GM20431 (cell line): Measurements from ENCODE around the gene ALPP.
"Not testable (repeated sequence)": the region's sequence is repeated elsewhere in the genome, so short reads cannot be mapped to it uniquely, and the experiment has no call there.

Experiments
- in situ Hi-C: fragments of 300-500 bp; cut with MseI, MboI; formaldehyde crosslinking; loops from one replicate; pipeline ENCODE4 v1.15.0; 2020; ENCODE audit warnings: low sequenced_read_pairs; ENCODE audit not compliant: unreplicated experiment

Gene ALPP

DNA sequence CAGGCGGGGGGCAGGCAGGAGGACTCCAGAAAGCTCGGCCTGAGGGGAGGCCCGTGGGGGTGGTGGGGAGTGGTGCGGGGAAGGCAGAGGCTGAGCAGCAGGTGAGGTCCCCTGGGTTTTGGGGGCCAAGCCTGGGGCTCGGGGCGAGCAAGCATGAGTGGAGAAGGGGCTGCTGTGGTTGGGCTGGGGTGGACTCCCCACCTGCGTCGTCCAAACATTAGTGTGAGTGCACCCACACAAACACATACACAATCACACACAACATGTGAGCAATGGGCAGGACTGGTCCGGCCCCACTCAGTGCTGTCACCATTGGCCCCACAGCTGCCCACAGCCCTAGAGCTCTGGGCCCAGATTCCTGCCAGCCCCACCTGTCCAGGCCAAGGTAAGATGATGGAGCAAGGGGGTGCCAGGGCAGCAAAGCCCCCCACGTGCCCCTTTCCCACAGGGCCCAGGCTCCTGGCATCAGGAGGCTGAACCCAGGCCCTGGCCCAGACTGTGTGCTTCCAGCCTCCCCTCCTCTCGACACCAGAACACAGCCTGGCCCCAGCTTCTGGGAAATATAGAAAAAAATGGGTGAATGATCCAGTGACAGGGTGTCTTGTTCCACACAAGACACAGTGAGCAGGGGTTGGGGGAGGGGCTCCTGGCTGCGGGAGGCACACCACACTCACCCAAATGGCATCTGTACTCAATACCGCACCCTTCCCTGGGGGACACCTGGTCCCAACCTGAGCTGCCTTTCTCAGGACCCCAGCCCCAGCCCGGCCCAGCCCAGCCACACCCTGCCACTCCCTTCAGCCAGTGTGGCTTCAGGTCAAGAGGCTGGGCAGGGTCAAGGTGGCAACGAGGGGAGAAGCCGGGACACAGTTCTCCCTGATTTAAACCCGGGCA lies 463 bp upstream of the ALPP start:
- in situ Hi-C loops = no loop called here

DNA sequence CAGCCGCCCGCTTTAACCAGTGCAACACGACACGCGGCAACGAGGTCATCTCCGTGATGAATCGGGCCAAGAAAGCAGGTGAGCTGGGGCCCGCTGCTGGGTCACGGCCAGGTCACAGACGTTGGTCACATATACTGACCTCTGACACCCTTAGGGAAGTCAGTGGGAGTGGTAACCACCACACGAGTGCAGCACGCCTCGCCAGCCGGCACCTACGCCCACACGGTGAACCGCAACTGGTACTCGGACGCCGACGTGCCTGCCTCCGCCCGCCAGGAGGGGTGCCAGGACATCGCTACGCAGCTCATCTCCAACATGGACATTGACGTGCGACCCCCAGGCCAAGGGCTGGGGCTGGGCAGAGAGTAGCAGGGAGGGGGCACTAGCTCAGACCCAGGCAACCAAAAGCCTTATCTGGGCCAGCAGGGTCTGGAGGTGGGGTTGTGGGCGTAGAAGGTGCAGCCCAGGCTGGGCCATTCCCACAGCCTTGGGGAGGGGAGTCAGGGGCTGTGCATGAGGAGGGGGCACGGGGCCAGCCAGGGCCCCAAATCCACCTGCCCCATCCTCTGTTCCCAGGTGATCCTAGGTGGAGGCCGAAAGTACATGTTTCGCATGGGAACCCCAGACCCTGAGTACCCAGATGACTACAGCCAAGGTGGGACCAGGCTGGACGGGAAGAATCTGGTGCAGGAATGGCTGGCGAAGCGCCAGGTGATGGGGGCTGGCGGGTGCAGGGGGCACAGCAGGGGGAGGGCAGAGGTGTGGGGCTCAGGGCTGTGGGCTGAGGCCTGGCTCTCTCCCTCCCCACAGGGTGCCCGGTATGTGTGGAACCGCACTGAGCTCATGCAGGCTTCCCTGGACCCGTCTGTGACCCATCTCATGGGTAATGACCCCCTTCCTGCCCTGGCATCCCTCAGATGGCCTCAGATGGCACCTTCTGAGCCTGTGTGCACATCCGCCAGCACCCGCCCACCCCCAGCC lies 1.3 kb downstream of the ALPP start:
- in situ Hi-C loops = not testable (repeated sequence)

DNA sequence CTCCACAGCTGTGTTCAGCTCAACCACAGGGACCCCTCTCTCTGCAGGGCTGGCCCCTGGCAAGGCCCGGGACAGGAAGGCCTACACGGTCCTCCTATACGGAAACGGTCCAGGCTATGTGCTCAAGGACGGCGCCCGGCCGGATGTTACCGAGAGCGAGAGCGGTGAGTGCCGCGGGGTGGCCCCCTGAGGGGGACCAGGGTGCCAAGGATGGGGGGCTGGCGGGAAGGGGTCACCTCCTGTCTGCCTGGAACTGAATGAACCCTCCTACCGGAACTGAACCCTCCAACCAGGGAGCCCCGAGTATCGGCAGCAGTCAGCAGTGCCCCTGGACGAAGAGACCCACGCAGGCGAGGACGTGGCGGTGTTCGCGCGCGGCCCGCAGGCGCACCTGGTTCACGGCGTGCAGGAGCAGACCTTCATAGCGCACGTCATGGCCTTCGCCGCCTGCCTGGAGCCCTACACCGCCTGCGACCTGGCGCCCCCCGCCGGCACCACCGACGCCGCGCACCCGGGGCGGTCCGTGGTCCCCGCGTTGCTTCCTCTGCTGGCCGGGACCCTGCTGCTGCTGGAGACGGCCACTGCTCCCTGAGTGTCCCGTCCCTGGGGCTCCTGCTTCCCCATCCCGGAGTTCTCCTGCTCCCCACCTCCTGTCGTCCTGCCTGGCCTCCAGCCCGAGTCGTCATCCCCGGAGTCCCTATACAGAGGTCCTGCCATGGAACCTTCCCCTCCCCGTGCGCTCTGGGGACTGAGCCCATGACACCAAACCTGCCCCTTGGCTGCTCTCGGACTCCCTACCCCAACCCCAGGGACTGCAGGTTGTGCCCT lies 2.9 kb downstream of the ALPP start:
- in situ Hi-C loops = not testable (repeated sequence)

DNA sequence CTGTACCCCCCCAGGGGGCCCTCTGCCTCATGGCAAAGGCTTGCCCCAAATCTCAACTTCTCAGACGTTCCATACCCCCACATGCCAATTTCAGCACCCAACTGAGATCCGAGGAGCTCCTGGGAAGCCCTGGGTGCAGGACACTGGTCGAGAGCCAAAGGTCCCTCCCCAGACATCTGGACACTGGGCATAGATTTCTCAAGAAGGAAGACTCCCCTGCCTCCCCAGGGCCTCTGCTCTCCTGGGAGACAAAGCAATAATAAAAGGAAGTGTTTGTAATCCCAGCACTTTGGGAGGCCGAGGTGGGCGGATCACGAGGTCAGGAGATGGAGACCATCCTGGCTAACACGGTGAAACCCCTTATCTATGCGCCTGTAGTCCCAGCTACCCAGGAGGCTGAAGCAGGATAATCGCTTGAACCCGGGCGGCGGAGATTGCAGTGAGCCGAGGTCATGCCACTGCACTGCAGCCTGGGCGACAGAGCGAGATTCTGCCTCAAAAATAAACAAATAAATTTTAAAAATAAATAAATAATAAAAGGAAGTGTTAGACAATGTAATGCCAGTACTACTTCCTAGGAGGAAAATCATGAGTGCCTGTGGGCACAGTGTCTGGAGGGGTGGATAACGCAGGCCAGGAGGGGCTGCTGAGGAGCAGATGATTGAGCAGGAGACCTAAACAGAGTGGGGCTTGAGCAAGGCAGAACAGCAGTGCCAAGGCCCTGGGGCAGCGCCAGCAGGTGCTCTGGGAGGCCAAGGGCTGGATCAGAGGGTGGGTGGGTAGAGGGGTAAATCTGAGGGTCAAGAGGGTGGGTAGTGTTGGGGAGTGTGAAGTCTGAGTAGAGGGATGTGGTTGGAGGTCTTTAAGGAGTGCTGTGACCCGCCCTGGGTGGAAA lies 4.0 kb downstream of the ALPP start:
- in situ Hi-C loops = no loop called here

DNA sequence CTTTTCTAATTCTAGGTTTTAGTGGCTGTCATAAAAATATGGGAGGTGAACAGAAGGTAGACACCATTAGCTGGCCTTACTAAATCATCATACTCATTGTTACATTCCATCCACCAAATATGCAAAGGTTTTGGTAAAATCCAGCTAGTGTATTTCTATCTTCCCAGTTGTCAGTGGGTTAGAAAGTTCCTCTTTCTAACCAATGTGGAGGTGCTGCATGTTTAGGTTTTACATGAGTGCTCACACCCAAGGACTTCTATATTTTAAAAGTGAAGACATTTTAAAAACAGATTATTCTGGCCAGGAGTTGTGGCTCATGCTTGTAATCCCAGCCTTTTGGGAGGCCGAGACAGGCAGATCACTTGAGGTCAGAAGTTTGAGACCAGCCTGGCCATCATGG lies 5.9 kb downstream of the ALPP start:
- in situ Hi-C loops = no loop called here

DNA sequence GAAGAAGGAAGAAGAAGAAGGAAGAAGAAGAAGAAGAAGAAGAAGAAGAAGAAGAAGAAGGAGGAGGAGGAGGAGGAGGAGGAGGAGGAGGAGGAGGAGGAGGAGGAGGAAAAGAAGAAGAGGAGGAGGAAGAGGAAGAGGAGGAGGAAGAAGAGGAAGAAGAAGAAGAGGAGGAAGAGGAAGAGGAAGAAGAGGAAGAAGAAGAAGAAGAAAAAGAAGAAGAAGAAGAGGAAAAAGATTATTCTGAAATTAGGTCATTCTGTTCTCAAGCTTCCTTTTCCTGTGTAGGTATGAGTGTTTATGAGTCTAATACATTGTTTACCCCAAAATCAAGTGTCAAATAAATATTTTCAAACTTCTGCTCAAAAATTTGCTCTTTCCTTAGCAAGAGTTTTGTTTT lies 6.5 kb downstream of the ALPP start:
- in situ Hi-C loops = not testable (repeated sequence)

DNA sequence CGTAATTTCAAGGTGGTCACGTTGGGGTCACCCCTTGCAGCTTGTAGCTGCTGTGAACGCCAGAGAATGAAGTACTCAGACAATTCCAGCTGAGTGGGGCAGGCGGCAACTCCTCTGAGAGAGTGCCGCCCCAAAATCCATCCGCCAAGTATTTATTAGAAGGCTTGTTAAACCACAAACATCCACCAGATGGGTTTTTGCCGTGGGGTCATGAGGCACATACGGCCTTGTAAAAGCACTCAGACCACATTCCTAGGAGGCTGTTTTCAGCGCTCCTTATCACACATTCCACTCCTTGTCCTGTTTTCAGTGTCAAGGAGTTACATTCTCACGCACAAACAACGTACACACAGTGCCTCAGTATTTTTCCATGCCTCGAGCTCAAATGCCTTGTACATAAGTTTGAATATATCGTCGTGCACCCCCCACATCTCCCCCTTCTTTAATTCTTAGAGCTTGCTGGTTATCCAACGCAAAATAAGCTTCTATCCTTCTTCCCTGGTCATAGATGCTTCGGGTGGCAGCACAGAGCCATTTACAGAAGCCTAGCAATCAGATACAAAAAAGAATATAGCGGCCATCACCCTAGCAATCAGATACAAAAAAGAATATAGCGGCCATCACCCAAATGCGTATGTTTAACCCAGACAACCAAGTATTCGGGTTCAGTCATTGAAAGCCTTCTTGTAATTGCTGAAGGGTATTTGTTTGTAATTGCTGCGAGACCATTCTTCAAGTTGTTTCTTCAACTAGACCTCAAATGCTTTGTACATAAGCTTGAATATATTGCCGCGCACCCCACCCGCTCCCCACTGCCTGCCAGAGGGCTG lies 7.3 kb downstream of the ALPP start:
- in situ Hi-C loops = no loop called here

DNA sequence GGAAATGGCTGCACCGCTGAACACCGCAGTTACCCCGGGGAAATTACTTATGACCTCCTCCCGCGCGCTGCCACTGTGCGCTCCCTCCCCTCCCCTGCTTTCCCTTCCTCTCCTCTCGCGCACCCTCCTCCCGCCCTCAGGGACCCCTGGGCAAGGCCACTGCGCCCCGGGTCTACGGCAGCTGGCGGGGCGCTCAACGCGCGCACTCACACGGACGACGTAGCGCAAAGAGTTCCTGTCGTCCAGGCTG lies 7.9 kb downstream of the ALPP start:
- in situ Hi-C loops = no loop called here

DNA sequence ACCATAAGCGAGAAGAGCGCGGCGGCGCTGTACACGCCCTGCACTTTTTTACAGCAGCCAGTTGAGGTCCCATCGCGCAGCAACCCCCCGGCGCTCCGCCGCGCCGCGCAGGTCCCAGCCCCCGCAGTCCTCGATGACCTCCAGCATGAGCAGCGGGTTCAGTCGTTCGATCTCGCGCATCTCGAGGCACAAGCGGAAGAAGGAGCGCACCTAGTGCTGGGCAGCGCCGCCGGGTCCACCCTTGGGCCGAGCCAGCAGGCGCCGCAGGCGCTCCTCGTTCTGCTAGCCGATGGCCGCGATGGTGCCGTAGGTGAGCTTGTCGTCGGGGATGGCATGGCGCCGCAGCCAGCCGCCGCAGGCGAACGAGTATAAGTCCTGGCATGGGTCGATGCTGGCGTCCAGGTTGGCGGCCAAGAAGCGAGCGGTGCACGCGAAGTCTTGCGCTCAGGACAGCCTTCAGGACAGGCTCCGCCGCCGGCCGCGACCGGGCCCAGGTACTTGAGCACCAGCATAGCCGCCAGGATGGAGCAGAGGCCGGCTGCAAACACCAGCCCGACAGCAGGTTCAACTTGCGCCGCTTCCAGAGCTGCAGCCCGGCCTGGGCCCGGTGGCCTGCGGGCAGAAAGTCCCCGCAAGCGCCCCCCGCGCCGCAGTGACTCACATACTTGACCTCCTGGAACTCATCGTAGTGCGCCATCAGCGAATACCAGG lies 8.3 kb downstream of the ALPP start:
- in situ Hi-C loops = no loop called here

DNA sequence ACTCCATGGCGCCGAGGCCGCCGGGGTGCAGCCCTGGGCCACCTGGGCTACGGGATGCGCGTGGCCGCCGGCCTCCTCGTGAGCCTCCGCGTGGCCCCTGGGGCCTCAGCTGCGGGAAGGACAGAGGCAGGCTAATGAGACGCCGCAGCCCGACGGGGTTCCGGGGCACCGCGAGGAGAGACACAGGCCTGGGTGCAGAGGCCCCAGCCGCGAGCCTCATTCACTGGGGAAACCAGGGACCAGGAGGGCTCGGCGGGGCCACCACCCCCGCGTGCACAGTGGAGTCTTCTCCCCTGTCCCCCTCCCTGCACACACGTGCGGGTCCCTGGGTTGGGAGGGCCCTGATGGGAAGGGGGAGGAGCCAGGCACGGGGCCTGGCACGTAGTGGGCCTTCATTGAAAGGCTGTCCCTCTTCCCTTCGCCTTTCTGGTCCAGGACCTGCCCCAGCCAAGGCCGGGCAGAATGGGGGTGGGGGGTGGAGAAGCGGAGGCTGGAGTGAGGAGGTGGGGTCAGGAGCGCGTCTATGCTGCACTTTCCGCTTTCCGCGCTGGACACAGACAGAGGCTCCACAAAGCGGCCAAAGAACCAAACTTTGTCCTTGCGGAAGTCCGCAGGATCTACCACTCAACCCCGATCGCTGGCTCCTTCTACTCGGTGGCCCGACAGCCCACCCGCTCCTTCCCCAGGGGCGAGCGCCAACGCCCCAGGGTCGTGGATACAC lies 9.1 kb downstream of the ALPP start:
- in situ Hi-C loops = no loop called here

DNA sequence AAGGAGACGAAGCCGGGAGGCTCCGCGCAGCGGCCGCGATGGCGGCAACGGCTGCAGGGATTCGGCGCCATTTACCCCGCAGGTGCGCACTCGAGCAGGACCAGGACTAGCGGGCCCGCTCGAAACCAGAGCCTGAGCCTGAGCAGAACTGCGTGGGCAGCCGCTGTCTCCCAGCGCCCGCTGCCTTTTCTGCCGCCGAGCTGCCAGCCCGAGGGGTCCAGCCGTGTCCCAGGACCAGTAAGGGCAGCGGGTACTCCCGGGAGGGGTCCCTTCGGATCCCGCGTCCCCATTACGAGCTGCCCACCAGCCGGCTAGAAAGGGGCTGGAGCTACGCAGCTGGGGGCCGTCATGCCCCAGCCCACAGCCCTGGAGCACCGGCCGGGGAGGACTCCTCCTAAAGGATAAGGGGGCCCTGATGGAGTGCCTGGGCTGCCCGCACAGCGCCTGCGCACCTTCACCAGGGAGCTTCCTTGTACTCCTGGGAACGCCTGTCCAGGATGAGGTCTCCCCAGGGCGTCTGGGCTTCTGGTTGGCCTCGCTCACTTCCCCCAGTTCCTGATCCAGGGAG lies 9.9 kb downstream of the ALPP start:
- in situ Hi-C loops = no loop called here

DNA sequence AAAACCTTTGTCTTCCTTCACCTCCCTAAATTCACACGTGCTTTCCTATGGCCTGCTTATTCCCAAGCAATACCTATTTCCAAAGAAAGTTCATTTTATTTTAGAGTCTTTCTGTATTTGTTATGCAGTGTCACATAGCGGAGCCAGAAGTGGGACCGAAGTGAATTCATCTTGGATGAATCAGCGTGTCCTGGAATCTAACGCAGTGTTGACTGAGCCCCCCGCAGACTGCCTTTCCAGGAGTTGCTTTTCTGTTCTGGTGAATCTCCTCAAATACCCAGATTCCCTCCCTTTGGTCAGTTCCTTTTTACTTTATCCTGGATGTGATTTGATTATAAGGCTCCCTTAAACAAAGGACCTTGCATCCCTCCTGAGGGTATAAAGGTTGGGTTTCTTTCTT lies 10.8 kb downstream of the ALPP start:
- in situ Hi-C loops = no loop called here

DNA sequence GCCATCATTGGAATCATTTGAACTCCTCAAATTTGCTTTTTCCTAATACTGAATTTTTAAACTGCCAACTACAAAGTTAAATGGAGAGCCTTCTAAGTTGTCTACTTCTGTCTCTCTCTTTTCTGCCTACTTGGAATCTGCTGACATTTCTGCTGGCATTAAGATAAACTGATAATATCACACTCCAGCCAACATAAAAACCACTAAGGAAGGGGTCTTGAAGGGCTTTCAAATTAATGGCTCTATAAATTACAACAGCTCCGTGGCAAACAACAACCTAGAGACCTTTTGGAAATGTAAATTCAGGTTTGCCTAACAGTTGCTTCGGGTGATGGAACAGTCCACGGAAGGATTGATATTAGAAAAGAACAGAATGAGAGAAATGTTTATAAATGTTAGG lies 12.1 kb downstream of the ALPP start:
- in situ Hi-C loops = no loop called here

DNA sequence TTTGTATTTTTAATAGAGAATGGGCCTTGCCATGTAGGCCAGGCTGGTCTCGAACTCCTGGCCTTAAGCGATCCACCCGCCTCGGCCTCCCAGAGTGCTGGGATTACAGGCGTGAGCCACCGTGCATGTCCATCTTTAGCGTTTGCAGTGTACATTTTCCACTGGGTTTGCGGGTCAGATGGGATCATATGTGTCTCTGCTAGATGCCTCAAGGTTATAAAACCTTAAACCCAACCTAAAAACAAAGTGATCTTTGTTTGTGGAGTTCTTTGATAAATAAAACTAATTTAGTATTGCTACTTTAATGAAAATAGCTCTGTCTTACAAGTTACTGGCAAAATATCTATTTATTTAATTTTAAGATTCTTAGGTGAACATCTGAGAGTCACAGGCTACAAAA lies 15.0 kb downstream of the ALPP start:
- in situ Hi-C loops = no loop called here

DNA sequence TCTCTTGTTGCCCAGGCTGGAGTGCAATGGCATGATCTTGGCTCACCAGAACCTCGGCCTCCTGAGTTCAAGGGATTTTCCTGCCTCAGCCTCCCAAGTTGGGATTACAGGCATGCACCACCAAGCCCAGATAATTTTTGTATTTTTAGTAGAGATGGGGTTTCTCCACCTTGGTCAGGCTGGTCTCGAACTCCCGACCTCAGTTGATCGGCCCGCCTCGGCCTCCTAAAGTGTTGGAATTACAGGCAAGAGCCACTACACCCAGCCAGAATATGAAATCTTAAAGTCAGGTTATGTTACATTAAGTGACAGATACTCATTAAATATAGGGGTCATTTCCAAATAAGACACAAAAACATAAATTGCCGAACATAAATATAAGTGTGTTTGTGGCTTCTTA lies 15.9 kb downstream of the ALPP start:
- in situ Hi-C loops = not testable (repeated sequence)

DNA sequence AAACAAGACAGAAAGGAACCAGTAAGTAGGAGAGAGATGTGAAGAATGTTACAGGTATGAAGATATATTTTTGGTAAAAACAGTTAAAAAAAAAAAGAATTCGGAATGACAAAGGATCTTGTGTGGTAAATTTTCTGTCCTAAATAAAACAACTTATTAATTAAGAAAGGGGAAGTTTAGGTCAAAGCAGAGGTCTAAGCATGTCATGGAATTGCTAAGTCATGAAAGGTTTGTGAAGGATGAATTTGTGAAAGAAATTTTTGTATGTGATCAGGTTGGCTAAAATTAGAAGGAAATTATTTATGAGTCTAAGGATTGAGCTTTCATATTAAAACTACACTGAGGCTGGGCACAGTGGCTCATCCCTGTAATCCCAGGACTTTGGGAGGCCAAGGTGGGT lies 17.0 kb downstream of the ALPP start:
- in situ Hi-C loops = no loop called here

DNA sequence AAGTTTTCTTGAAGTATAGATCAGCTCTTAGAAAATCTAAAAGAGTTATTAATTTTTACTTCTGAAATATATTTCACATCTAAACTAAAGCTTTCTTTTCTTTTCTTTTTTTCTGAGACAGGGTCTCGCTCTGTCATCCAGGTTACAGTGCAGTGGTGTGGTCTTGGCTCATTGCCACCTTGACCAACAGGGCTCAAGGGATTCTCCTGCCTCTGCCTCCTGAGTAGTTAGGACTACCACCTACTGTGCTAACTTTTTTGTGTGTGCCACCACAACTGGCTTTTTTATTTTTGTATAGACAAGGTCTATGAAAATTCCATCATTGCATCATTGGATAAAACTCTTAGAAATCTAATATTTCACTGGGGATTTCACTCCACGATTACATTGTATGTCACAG lies 18.1 kb downstream of the ALPP start:
- in situ Hi-C loops = no loop called here
